Mesendoderm (in vitro differentiated cells): ENCODE data around the gene CLCN4.
A peak's percentile ranks its signal among the peaks of the same experiment; 100 is the strongest.

Experiments
- DNase-seq: peaks from one replicate; pipeline ENCODE4 v3.0.0; 2013
- H2AK5ac ChIP-seq: 2 replicates; pipeline ENCODE4 v1.6.1; 2013; ENCODE audit warnings: low read length, inconsistent platforms
- H2BK120ac ChIP-seq: 2 replicates; pipeline ENCODE4 v1.6.1; 2013; ENCODE audit warnings: low read depth, mild to moderate bottlenecking, low read length, moderate library complexity, mixed read lengths
- H2BK15ac ChIP-seq: replicated peaks from 2 replicates; pipeline ENCODE4 v1.6.1; 2013; ENCODE audit warnings: low read depth, mild to moderate bottlenecking, moderate library complexity
- H2BK5ac ChIP-seq: 2 replicates; pipeline ENCODE4 v1.6.1; 2013; ENCODE audit warnings: low read length, inconsistent platforms
- H3K18ac ChIP-seq: 2 replicates; pipeline ENCODE4 v1.6.1; 2013; ENCODE audit warnings: mild to moderate bottlenecking, low read length, mixed read lengths
- H3K23ac ChIP-seq: one replicate; pipeline ENCODE4 v1.6.1; 2013; ENCODE audit warnings: low read length
- H3K27ac ChIP-seq: 2 replicates; pipeline ENCODE4 v1.5.1; 2013; ENCODE audit warnings: low read depth, mild to moderate bottlenecking, inconsistent platforms, low read length, moderate library complexity
- H3K27me3 ChIP-seq: 2 replicates; pipeline ENCODE4 v1.6.1; 2013; ENCODE audit warnings: low read length, control low read depth, mild to moderate bottlenecking, inconsistent platforms; ENCODE audit not compliant: insufficient read depth, poor library complexity
- H3K36me3 ChIP-seq: 2 replicates; pipeline ENCODE4 v1.6.1; 2013; ENCODE audit warnings: low read length, inconsistent platforms; ENCODE audit not compliant: control insufficient read depth, insufficient read depth
- H3K4ac ChIP-seq: one replicate; pipeline ENCODE4 v1.6.1; 2013; ENCODE audit warnings: low read depth, mild to moderate bottlenecking, low read length, moderate library complexity
- H3K4me1 ChIP-seq: 2 replicates; pipeline ENCODE4 v1.6.1; 2013; ENCODE audit warnings: low read depth, low read length, inconsistent platforms; ENCODE audit not compliant: control insufficient read depth
- H3K4me2 ChIP-seq: 2 replicates; pipeline ENCODE4 v1.6.1; 2013; ENCODE audit warnings: low read length
- H3K4me3 ChIP-seq: 2 replicates; pipeline ENCODE4 v1.5.1; 2013; ENCODE audit warnings: mild to moderate bottlenecking, low read length
- H3K56ac ChIP-seq: one replicate; pipeline ENCODE4 v1.6.1; 2013; ENCODE audit warnings: low read length
- H3K79me1 ChIP-seq: 2 replicates; pipeline ENCODE4 v1.6.1; 2013; ENCODE audit warnings: low read length, inconsistent platforms
- H3K79me2 ChIP-seq: 2 replicates; pipeline ENCODE4 v1.6.1; 2013; ENCODE audit warnings: mild to moderate bottlenecking, low read length; ENCODE audit not compliant: control insufficient read depth, insufficient read depth
- H3K9ac ChIP-seq: 2 replicates; pipeline ENCODE4 v1.6.1; 2013; ENCODE audit warnings: low read length, inconsistent platforms
- H4K5ac ChIP-seq: one replicate; pipeline ENCODE4 v1.6.1; 2013; ENCODE audit warnings: low read length
- H4K8ac ChIP-seq: one replicate; pipeline ENCODE4 v1.6.1; 2013; ENCODE audit warnings: low read depth, mild to moderate bottlenecking, control low read depth, low read length, moderate library complexity
- WGBS: extraction: QIAGEN DNeasy Blood & Tissue Kit; methylation state at CpG from one replicate; pipeline ENCODE4 v1.1.7; 2013; ENCODE audit warnings: low lambda C conversion rate, missing lambda C conversion rate; ENCODE audit not compliant: insufficient coverage; ENCODE audit errors: extremely low coverage; 5-methylcytosine and 5-hydroxymethylcytosine counted together

Gene CLCN4

DNA sequence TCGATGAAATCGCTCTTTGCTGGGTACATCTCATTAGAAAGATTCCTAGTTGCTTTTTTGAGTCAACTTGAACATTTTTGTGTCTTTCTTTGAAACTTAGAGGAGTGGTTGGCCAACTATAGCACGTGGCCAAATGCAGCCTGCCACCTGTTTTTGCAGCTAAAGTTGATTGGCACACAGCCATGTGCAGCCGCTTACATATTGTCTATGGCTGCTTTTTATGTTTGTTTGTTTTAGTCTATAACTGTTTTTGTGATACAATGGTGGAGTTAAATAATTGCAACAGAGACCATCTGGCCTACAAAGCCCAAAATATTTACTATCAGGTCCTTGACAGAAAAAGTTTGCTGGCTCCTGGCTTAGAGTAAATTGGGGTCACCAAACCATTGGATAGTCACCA, 86.3 kb downstream of the CLCN4 start:
- Histone ChIP-seq H3K4ac (no peak overlapping the region), H3K18ac (no peak overlapping the region), H3K27ac (no peak overlapping the region), H3K4me2 (no peak overlapping the region), H3K79me1 (no peaks in the 10 kb centered on the region), H4K8ac (no peak overlapping the region), H3K27me3 (no peaks in the 10 kb centered on the region), H2AK5ac (no peak overlapping the region), H3K79me2 (no peaks in the 10 kb centered on the region), H3K56ac (no peak overlapping the region), H2BK5ac (no peak overlapping the region), H4K5ac (no peak overlapping the region), H3K23ac (no peak overlapping the region), H3K36me3 (no peaks in the 10 kb centered on the region), H2BK15ac (no peak overlapping the region), H3K4me3 (no peak overlapping the region), H3K9ac (no peak overlapping the region), H3K4me1 (no peaks in the 10 kb centered on the region), H2BK120ac (no peak overlapping the region)
- no peak for DNase-seq
- WGBS = no CpG with 5 or more reads among the region's 4 CpGs

DNA sequence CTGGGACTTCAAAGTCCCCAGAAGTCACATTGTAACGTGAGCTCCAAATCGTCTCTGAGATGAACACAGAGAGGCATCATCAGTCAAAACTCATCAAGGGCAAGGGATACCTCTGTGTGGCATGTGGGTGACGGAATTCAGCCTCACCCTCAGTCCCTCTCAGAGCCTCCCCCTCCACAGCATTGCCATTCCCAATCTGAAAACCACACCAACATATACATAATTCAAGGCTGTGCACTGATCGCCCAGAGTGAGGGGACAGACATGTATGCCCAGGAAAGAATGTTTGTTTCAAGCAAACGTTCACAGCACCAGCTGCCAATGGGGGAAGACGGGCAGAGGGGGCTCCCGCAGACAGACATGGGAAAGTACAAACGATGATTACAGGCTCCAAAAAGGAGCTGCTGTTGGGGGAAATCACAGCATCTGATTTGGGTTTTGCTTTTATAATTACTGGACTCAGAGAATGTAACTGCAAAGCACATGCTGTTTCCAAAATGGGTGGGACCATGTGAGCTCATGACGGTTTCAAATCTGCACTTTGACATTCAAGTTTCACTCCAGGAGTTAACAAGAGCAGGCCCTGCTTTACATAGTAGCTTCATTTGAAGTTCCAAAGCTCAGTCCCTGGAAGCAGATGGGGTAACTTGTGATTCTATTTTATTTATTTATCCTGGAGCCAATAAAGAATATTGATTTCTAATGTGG, 88.3 kb downstream of the CLCN4 start:
- H2BK5ac ChIP-seq = no peak overlapping the region
- H4K5ac ChIP-seq = no peak overlapping the region
- no peak overlapping the region for H3K4me2 ChIP-seq
- H3K4me3 ChIP-seq = no peak overlapping the region
- H3K18ac ChIP-seq = no peak overlapping the region
- H3K4me1 ChIP-seq = no peaks in the 10 kb centered on the region
- no peaks in the 10 kb centered on the region for H3K36me3 ChIP-seq
- WGBS = no CpG with 5 or more reads among the region's 9 CpGs
- no peak overlapping the region for H4K8ac ChIP-seq
- H3K4ac ChIP-seq = no peak overlapping the region
- no peaks in the 10 kb centered on the region for H3K79me1 ChIP-seq
- H2BK15ac ChIP-seq = no peak overlapping the region
- no peaks in the 10 kb centered on the region for H3K79me2 ChIP-seq
- H3K27me3 ChIP-seq = no peaks in the 10 kb centered on the region
- no peak overlapping the region for H2AK5ac ChIP-seq
- no peak for DNase-seq
- no peak overlapping the region for H3K23ac ChIP-seq
- no peak overlapping the region for H3K56ac ChIP-seq
- H3K27ac ChIP-seq = no peak overlapping the region
- H3K9ac ChIP-seq = no peak overlapping the region
- no peak overlapping the region for H2BK120ac ChIP-seq

DNA sequence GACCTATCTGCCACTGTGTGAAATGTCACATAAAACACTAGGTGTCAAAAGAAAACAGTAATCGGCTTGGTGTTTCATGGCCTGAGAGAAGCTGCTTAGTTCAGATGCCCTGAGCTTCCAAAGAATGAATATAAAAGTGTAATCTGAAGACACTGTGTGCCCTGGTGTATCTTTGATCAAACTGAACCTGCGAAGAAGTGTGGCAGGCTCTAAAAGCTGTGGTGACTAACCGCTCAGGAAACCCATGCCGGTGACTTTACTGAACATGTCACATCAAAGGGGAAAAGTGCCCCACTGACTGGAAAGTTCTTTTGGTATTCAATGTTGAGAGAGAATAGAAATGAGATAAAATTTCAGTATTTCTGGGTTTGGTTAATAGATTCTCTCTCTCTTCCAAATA, 89.1 kb downstream of the CLCN4 start:
- H2BK5ac ChIP-seq = no peak overlapping the region
- no peak overlapping the region for H3K4me3 ChIP-seq
- no peaks in the 10 kb centered on the region for H3K79me2 ChIP-seq
- H3K36me3 ChIP-seq = no peaks in the 10 kb centered on the region
- no peak overlapping the region for H2BK120ac ChIP-seq
- H3K9ac ChIP-seq = no peak overlapping the region
- DNase-seq = no peak
- H3K27ac ChIP-seq = no peak overlapping the region
- H3K4ac ChIP-seq = no peak overlapping the region
- no peaks in the 10 kb centered on the region for H3K27me3 ChIP-seq
- no peak overlapping the region for H3K56ac ChIP-seq
- H4K5ac ChIP-seq = no peak overlapping the region
- no peak overlapping the region for H2AK5ac ChIP-seq
- no peaks in the 10 kb centered on the region for H3K79me1 ChIP-seq
- H4K8ac ChIP-seq = no peak overlapping the region
- no peak overlapping the region for H3K23ac ChIP-seq
- no CpG with 5 or more reads among the region's 4 CpGs for WGBS
- no peak overlapping the region for H3K4me2 ChIP-seq
- H3K4me1 ChIP-seq = no peaks in the 10 kb centered on the region
- H3K18ac ChIP-seq = no peak overlapping the region
- H2BK15ac ChIP-seq = no peak overlapping the region

DNA sequence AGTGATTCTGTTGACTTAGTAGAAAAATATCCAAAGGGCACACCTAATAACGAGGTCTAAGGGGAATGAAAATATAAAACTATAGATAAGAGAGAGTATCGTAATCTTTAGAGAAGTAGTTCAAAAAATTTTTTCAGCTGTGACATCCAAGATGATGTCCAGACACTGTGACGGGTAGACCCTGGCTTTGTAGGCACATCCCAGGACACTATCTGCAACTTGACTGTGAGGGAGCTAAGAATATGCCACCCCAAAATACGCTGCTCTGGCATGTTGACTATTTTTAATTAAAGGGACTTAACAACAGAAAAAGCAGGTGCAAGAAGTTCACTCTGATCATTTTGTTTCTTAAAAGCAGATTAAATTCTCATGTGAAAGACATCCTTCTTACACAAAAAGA, 89.5 kb downstream of the CLCN4 start:
- no peak overlapping the region for H3K4me2 ChIP-seq
- no peak overlapping the region for H3K4me3 ChIP-seq
- H3K23ac ChIP-seq = no peak overlapping the region
- H3K18ac ChIP-seq = no peak overlapping the region
- no peak overlapping the region for H2AK5ac ChIP-seq
- no peaks in the 10 kb centered on the region for H3K27me3 ChIP-seq
- no peak overlapping the region for H3K56ac ChIP-seq
- no peak for DNase-seq
- no peak overlapping the region for H4K8ac ChIP-seq
- H4K5ac ChIP-seq = no peak overlapping the region
- H3K4ac ChIP-seq = no peak overlapping the region
- no peak overlapping the region for H2BK120ac ChIP-seq
- H3K4me1 ChIP-seq = no peaks in the 10 kb centered on the region
- H3K9ac ChIP-seq = no peak overlapping the region
- no peaks in the 10 kb centered on the region for H3K36me3 ChIP-seq
- WGBS = no CpG with 5 or more reads among the region's 4 CpGs
- H2BK15ac ChIP-seq = no peak overlapping the region
- H3K79me2 ChIP-seq = no peaks in the 10 kb centered on the region
- no peak overlapping the region for H2BK5ac ChIP-seq
- no peak overlapping the region for H3K27ac ChIP-seq
- no peaks in the 10 kb centered on the region for H3K79me1 ChIP-seq

GRCh38 chrX:10246846-10247245, 90.1 kb downstream of the CLCN4 start:
- H3K27me3 ChIP-seq = no peaks in the 10 kb centered on the region

DNA sequence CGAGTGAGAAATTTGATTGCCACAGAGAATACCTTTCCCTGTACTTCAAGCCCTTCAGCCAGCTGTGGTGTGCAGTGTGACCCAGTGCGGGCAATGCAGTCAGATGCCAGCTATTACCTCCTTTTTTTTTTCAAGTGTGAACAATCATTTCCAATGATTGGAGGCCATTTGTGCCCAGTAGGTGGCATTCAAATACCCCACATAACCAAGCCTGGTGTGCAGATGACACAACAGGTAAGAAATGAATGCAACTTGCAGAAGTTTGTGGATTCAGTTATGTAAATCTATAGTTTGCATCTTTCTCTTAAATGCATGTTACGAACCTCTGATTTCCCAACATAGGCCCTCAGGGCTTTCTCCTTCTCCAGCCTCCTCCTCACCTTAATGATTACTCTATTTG, 98.0 kb downstream of the CLCN4 start:
- H2BK120ac ChIP-seq = no peak overlapping the region
- peak; percentile 24 for DNase-seq
- H3K4me2 ChIP-seq = no peak overlapping the region
- no peak overlapping the region for H3K4me3 ChIP-seq
- no peaks in the 10 kb centered on the region for H3K79me1 ChIP-seq
- no peak overlapping the region for H3K23ac ChIP-seq
- H3K27ac ChIP-seq = no peak overlapping the region
- no peak overlapping the region for H2BK15ac ChIP-seq
- H4K5ac ChIP-seq = no peak overlapping the region
- no peak overlapping the region for H3K4ac ChIP-seq
- no peak overlapping the region for H3K56ac ChIP-seq
- H3K4me1 ChIP-seq = no peaks in the 10 kb centered on the region
- no peak overlapping the region for H3K18ac ChIP-seq
- H2AK5ac ChIP-seq = no peak overlapping the region
- no peak overlapping the region for H3K9ac ChIP-seq
- H2BK5ac ChIP-seq = no peak overlapping the region
- no peak overlapping the region for H4K8ac ChIP-seq
- no peaks in the 10 kb centered on the region for H3K79me2 ChIP-seq
- no CpG with 5 or more reads among the region's 3 CpGs for WGBS
- H3K36me3 ChIP-seq = no peaks in the 10 kb centered on the region
- no peaks in the 10 kb centered on the region for H3K27me3 ChIP-seq

More at GRCh38 chrX:10246846-10247245, 90.1 kb downstream of the CLCN4 start:
- Histone ChIP-seq H3K79me1 (no peaks in the 10 kb centered on the region), H4K5ac (no peak overlapping the region), H2BK120ac (no peak overlapping the region), H3K36me3 (no peaks in the 10 kb centered on the region), H3K9ac (no peak overlapping the region), H3K79me2 (no peaks in the 10 kb centered on the region), H2AK5ac (no peak overlapping the region), H3K23ac (no peak overlapping the region), H3K4ac (no peak overlapping the region), H3K18ac (no peak overlapping the region), H3K4me3 (no peak overlapping the region), H2BK5ac (no peak overlapping the region), H3K56ac (no peak overlapping the region), H3K4me2 (no peak overlapping the region), H2BK15ac (no peak overlapping the region), H4K8ac (no peak overlapping the region), H3K27ac (no peak overlapping the region), H3K4me1 (no peaks in the 10 kb centered on the region)
- WGBS = no CpG with 5 or more reads among the region's 2 CpGs
- DNase-seq = no peak
